NCI-H146 treated with DMSO at 0.1 percent for 48 hours (cell line): Measurements from ENCODE around the gene MLST8.

Experiments used
- DNase-seq: peaks from one replicate; lab custom pipeline; 2025; ENCODE audit not compliant: unreplicated experiment; lab: John Stamatoyannopoulos, UW

Gene MLST8

GRCh38 chr16:2208308-2208707 lies 3.1 kb downstream of the MLST8 start:
- no peak for DNase-seq

GRCh38 chr16:2208772-2209171 lies 3.5 kb downstream of the MLST8 start:
- DNase-seq, result no peak

DNA sequence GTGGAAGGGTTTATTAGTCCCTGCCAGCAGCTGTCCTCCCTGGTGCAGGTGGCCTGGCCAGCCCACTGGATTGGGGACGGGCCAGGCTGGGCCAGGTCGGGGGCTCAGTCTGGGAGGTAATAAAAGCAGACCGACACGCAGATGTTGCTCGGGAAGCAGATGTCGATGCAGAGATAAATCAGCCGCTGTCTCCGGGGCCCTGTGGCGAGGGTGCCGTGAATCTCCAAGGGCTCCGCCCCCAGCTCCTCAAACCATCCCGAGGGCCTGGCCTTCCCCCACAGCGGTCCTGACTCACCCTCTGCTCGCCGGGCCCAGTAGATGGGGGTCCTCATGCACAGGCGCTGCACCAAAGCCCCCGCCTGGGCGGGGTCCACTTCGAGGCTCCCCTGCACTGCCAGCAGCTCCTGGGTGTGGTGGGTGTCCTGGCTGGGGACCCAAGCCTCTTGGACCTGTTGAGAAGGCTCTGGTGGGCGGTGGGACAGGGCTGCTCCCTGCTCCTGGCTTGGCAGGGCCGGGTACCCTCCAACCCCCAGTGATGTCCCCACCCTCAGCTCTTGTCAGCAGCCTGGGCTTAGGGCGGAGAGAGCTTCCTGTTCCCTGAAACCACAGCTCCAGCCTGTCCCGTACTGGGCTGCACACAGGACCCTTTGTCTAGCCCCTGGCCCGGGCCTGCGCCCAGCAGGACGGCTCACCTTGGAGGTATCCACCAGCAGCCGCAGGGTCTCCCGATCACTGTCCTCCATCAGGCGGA lies 4.2 kb downstream of the MLST8 start:
- DNase-seq, result no peak

DNA sequence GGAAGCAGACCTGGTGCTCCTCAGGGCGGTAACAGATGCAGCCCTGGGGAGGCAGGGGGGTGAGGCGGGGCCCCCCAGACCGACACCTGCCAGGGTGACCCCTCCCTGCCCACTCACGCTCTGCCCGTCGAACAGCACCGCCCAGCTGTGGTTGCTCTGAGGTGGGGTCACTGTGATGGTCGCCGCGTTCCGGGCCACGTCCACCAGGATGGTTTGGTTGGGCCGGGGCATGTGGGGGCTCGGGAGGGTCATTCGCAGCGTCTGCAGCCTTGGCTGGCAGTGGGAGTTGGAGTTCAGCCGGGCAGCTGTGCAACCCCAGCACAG lies 4.7 kb downstream of the MLST8 start:
- DNase-seq, result no peak

- DNase-seq, result no peak
Measured at GRCh38 chr16:2210386-2211365, 5.4 kb downstream of the MLST8 start, which contains the start of gene BRICD5. Gene BRICD5 (minus strand): TSS chr16:2210863. CDS start chr16:2210833, 30 bp downstream.

- no peak for DNase-seq
Measured at GRCh38 chr16:2211923-2212347, 6.7 kb downstream of the MLST8 start.

GRCh38 chr16:2212362-2213324 lies 7.4 kb downstream of the MLST8 start:
- no peak for DNase-seq

DNA sequence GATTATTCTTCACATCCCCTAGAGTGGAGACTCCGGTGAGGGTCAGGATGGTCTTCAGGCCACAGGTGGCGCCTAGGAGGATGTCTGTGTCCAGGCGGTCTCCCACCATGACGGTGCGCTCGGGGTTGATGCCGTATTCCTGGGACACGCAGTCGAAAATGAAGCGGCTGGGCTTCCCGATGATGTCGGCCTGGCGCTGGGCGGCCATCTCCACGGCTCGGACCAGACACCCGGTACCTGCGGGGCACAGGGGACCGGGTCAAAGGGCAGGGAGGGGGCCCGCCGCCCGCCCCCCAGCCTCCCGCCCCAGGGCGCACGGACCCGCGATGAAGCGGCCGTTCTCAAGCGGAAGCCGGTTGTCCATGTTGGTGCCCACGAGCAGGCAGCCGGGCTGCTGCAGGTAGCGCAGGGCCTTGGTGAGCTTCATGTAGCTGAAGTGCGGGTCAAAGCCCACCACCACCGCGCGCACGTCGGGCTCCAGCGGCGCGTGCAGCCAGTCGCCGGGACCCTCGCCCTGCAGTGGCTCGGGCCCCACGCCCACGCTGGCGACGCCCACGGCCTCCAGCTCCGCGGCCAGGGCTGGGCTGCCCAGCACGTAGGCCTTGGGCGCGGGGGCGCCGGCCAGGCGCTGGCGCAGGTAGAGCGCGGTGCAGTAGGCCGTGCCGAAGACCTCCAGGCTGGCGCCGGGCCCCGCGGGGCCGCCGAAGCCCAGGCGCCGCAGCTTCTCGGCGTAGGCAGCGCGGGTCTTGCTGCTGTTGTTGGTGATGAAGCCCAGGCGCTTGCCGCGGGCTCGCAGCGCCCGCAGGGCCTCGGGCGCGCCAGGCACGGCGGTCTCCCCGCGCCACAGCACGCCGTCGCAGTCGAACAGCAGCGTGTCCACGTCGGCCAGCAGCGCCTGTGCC lies 8.8 kb downstream of the MLST8 start:
- DNase-seq, result no peak

DNA sequence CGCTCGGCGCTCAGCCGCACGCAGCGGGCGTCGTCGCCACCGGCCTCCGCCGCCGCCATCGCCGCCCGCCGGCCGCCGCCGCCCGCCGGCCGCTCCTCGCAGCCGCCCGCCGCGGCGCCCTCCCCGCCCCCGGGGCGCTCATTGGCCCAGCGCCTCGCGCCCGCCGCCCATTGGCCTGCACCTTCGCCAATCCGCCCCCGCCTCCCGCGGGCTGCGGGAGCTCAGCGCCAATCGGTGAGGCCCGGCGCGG lies 9.4 kb downstream of the MLST8 start, which contains the start of gene PGP:
Gene PGP, minus strand, starts transcription at position 122 of the 250 bp plus-strand sequence. Its CDS starts 63 bp downstream, at position 59.
- no peak for DNase-seq

- DNase-seq, result no peak
Measured at GRCh38 chr16:2216330-2216729, 11.1 kb downstream of the MLST8 start.

GRCh38 chr16:2223221-2223941 lies 18.1 kb downstream of the MLST8 start, which contains the start of gene E4F1:
Gene E4F1 (plus strand): TSS chr16:2223591. CDS start chr16:2223614, 23 bp downstream.
- DNase-seq, result peak; percentile 99

GRCh38 chr16:2223942-2224486 lies 18.8 kb downstream of the MLST8 start:
- no peak for DNase-seq

GRCh38 chr16:2226245-2226793 lies 21.1 kb downstream of the MLST8 start:
- DNase-seq, result no peak

DNA sequence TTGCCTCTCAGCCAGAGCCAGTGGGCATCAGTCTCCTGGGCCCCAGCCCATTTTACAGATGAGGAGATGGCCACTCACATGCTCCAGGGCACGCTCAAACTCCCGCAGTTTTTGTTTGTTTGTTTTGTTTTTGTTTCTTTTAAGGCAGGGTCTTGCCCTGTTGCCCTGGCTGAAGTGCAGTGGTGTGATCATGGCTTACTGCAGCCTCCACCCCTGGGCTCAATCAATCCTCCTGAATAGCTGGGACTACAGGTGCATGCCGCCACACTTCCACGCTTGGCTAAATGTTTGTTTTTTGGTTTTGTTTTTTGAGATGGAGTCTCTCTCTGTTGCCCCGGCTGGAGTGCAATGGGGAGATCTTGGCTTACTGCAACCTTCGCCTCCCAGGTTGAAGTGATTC lies 21.7 kb downstream of the MLST8 start:
- no peak for DNase-seq

DNA sequence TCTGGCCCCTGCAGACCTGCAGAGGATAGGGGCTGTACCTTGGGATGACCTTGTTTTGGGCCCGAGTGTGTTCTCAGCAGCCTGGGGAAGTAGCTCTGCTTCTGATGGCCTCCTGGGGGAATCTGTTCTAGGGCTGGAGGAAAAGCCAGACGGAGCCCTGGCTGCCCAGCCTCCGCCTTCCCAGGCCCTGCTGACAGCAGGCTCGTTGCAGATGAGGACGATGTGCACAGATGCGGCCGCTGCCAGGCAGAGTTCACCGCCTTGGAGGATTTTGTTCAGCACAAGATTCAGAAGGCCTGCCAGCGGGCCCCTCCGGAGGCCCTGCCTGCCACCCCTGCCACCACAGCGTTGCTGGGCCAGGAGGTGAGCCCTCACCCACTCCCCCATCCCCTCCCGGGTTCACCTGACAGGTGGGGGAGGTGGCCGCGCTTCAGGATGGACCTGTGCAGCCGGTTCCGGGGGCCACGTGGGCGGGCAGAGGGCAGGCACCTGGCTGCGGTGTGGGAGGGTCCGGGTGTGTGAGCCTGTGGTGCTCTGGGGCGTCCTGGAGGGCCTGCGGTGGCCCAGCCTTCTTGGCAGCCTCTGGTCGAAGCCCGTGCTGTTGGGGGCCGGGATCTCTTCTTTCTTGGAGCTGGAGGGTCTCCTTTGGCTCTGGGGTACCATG lies 23.0 kb downstream of the MLST8 start:
- DNase-seq, result no peak

- no peak for DNase-seq
Measured at GRCh38 chr16:2229091-2229490, 23.8 kb downstream of the MLST8 start.

DNA sequence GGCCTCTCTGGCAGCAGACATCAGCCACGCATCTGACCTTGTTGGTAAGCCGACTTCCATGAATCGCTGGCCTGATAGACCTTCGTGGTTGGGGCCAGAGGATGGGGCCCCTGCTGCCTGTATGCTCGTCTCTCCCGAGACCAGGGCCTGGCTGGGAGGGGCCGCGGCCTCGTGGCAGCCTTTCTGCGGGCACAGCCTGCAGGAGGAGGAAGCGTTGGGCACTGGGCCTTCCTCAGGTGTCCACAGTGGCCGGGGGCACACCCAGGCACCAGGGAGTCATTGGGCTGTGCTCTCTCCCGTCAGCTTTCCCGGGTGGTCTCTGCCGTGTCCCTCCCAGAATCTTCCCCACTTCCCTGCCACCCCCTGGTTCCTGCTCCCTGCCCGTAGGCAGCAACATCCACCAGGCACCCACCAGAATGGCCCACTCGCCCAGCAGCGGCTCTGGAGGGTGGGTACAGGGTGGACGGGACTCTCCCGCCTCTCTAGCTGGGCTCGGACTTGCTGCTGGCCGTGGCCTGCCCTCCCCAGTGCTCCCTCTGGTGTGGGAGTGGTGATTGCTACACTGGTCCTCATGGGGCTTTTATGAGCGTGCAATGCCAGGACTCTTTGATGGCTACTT lies 24.5 kb downstream of the MLST8 start:
- DNase-seq, result no peak

DNA sequence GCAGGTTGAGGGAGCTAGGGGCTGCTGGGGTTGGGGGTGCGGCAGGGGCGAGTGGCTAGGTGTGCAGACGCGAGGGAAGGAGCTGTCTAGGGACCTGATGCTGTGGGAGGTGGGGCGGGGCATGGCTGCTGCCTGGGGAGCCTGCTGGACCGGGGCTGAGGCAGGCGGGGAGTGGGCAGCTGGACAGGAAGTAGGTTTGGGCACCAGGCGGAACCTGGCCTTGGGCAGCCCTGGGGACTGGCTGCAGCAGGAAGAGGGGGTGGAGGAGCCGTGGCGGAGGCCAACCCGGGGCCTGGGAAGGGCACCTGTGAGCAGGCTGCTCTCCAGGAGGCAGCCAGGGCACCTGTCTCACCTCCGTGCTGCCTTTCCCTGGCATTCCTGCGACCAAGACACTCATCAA lies 25.1 kb downstream of the MLST8 start:
- DNase-seq, result no peak
